OCI-LY7 (cell line): Measurements from ENCODE around the gene EHBP1.

ENCODE experiments used
- CTCF ChIP-seq: fragments of 200-600 bp; sonication (generic); conservative IDR thresholded peaks from 2 replicates; pipeline ENCODE4 v1.5.1; 2014; ENCODE audit warnings: mild to moderate bottlenecking, antibody characterized with exemption, low read length, moderate library complexity, mixed read lengths
- EZH2phosphoT487 ChIP-seq: fragments of 200-600 bp; sonication (generic); IDR thresholded peaks from 2 replicates; pipeline ENCODE4 v1.6.1; 2018; ENCODE audit warnings: low read depth, borderline replicate concordance, mild to moderate bottlenecking, mixed run types, antibody characterized with exemption, low read length, moderate library complexity, mixed read lengths

GRCh38 chr2:62718225-62718822 lies 12.8 kb downstream of the EHBP1 start:
- TF ChIP-seq CTCF (no peak), EZH2phosphoT487 (no peak)
